ENCODE results near the gene FLRT2.
A peak's percentile ranks its signal among the peaks of the same experiment; 100 is the strongest.

FLRT2 gene

GRCh38 chr14:85531141-85531586, 1.2 kb downstream of the FLRT2 start:
- DNase-seq (ENCODE audit: low read depth in 2 of 2): no peak

GRCh38 chr14:85531587-85532373, 1.8 kb downstream of the FLRT2 start:
- peak in 1 of 2 experiments; percentile 64 for DNase-seq (ENCODE audit: low read depth in 2 of 2)

GRCh38 chr14:85532374-85533022, 2.6 kb downstream of the FLRT2 start:
- DNase-seq (ENCODE audit: low read depth in 2 of 2): no peak

- DNase-seq (ENCODE audit: low read depth in 2 of 2): peak; percentile 75
Measured at GRCh38 chr14:85533023-85533860, 3.3 kb downstream of the FLRT2 start.

- no peak for DNase-seq (ENCODE audit: low read depth in 2 of 2)
Measured at GRCh38 chr14:85533861-85534291, 3.9 kb downstream of the FLRT2 start.

- no peak for DNase-seq (ENCODE audit: low read depth in 2 of 2)
Measured at GRCh38 chr14:85534458-85535293, 4.7 kb downstream of the FLRT2 start.

GRCh38 chr14:85535321-85535720, 5.4 kb downstream of the FLRT2 start:
- DNase-seq (ENCODE audit: low read depth in 2 of 2): no peak

GRCh38 chr14:85535991-85536832, 6.3 kb downstream of the FLRT2 start:
- no peak for DNase-seq (ENCODE audit: low read depth in 2 of 2)

- no peak for DNase-seq (ENCODE audit: low read depth in 2 of 2)
Measured at GRCh38 chr14:85536833-85537190, 6.9 kb downstream of the FLRT2 start.

- no peak for DNase-seq (ENCODE audit: low read depth in 2 of 2)
Measured at GRCh38 chr14:85537526-85537925, 7.6 kb downstream of the FLRT2 start.

GRCh38 chr14:85538636-85539035, 8.7 kb downstream of the FLRT2 start:
- DNase-seq (ENCODE audit: low read depth in 2 of 2): no peak

- no peak for DNase-seq (ENCODE audit: low read depth in 2 of 2)
Measured at GRCh38 chr14:85539510-85539909, 9.6 kb downstream of the FLRT2 start.

GRCh38 chr14:85542623-85543022, 12.7 kb downstream of the FLRT2 start:
- DNase-seq (ENCODE audit: low read depth in 2 of 2): no peak

GRCh38 chr14:85545738-85546137, 15.8 kb downstream of the FLRT2 start:
- no peak for DNase-seq (ENCODE audit: low read depth in 2 of 2)

- no peak for DNase-seq (ENCODE audit: low read depth in 2 of 2)
Measured at GRCh38 chr14:85546390-85546789, 16.4 kb downstream of the FLRT2 start.

- DNase-seq (ENCODE audit: low read depth in 2 of 2): no peak
Measured at GRCh38 chr14:85549697-85550096, 19.8 kb downstream of the FLRT2 start.

GRCh38 chr14:85554106-85554505, 24.2 kb downstream of the FLRT2 start:
- DNase-seq (ENCODE audit: low read depth in 2 of 2): no peak

GRCh38 chr14:85556267-85556666, 26.3 kb downstream of the FLRT2 start:
- DNase-seq (ENCODE audit: low read depth in 2 of 2): no peak

- no peak for DNase-seq (ENCODE audit: low read depth in 2 of 2)
Measured at GRCh38 chr14:85558505-85558904, 28.6 kb downstream of the FLRT2 start.

- DNase-seq (ENCODE audit: low read depth in 2 of 2): no peak
Measured at GRCh38 chr14:85562630-85563029, 32.7 kb downstream of the FLRT2 start.

Measured in fibroblast of skin of left biceps (primary cell).